ENCODE data around the gene LDLRAD3. TPM values are rescaled to one million over a fixed set of nuclear protein-coding genes. Genes with fewer than 3 reads are reported as not detected.

LDLRAD3 gene
- polyA plus RNA-seq, 3 donors: 7.3 to 14.1 (median 10.4) TPM

GRCh38 chr11:36046932-36047331, 103.1 kb downstream of the LDLRAD3 start:
- intact Hi-C loops (cut with micrococcal nuclease): no loop called here

GRCh38 chr11:36047344-36047743, 103.5 kb downstream of the LDLRAD3 start:
- peaks cover 0 to 4% (median 1%) of the 10 kb centered on the region in 3 donors for H3K27me3 Mint-ChIP-seq (ENCODE audit: low read depth in 3 of 3)
- Histone ChIP-seq H3K4me2 (replicated peaks; ENCODE audit: extremely low read depth, low read length, poor library complexity, severe bottlenecking) (no peak overlapping the region), H4K20me1 (ENCODE audit: insufficient read depth, low read length) (peaks cover 1% of the 10 kb centered on the region), H3K27ac (ENCODE audit: low read depth in 1 of 2, low read length in 2 of 2) (no peak overlapping the region), H3K9me3 (replicated peaks in 1 of 2; ENCODE audit: control insufficient read depth in 1 of 2, insufficient read depth in 1 of 2, low read length in 2 of 2) (no peaks in the 10 kb centered on the region), H3K27me3 (ENCODE audit: control insufficient read depth in 2 of 2, insufficient read depth in 2 of 2, low read length in 2 of 2) (no peaks in the 10 kb centered on the region), H3K9ac (ENCODE audit: insufficient read depth, low read length, poor library complexity, severe bottlenecking) (no peak overlapping the region), H3K4me1 (ENCODE audit: control insufficient read depth in 1 of 2, insufficient read depth in 2 of 2, low read length in 2 of 2) (no peaks in the 10 kb centered on the region), H3K4me3 (replicated peaks in 1 of 3; ENCODE audit: low read depth in 2 of 3, low read length in 3 of 3) (no peak overlapping the region), H3K36me3 (replicated peaks in 1 of 2; ENCODE audit: control insufficient read depth in 1 of 2, insufficient read depth in 2 of 2, low read length in 2 of 2) (no peaks in the 10 kb centered on the region), H3K79me2 (ENCODE audit: insufficient read depth, low read length) (no peaks in the 10 kb centered on the region), H2AFZ (ENCODE audit: insufficient read depth, low read depth, low read length, poor library complexity, severe bottlenecking) (no peak overlapping the region)
- no peak for DNase-seq
- no peak overlapping the region for H3K27ac Mint-ChIP-seq
- no peak overlapping the region for H3K4me3 Mint-ChIP-seq
- intact Hi-C loops (cut with micrococcal nuclease): no loop called here
- H3K9me3 Mint-ChIP-seq: peaks cover 0 to 5% (median 1%) of the 10 kb centered on the region in 7 donors
- no peaks in the 10 kb centered on the region for H3K4me1 Mint-ChIP-seq
- WGBS (ENCODE audit: insufficient coverage): 83% methylated on average over 1 of the region's 2 CpGs
- no peak for TF ChIP-seq CTCF (IDR thresholded peaks at IDR 0.05)
- peaks cover 6 to 13% of the 10 kb centered on the region in 2 donors for H3K36me3 Mint-ChIP-seq

More at GRCh38 chr11:36046932-36047331, 103.1 kb downstream of the LDLRAD3 start:
- Histone ChIP-seq H3K9ac (ENCODE audit: insufficient read depth, low read length, poor library complexity, severe bottlenecking) (no peak overlapping the region), H3K27me3 (ENCODE audit: control insufficient read depth in 2 of 2, insufficient read depth in 2 of 2, low read length in 2 of 2) (no peaks in the 10 kb centered on the region), H3K9me3 (replicated peaks in 1 of 2; ENCODE audit: control insufficient read depth in 1 of 2, insufficient read depth in 1 of 2, low read length in 2 of 2) (no peaks in the 10 kb centered on the region), H3K4me3 (replicated peaks in 1 of 3; ENCODE audit: low read depth in 2 of 3, low read length in 3 of 3) (no peak overlapping the region), H2AFZ (ENCODE audit: insufficient read depth, low read depth, low read length, poor library complexity, severe bottlenecking) (no peak overlapping the region), H3K79me2 (ENCODE audit: insufficient read depth, low read length) (no peaks in the 10 kb centered on the region), H3K4me2 (replicated peaks; ENCODE audit: extremely low read depth, low read length, poor library complexity, severe bottlenecking) (no peak overlapping the region), H4K20me1 (ENCODE audit: insufficient read depth, low read length) (peaks cover 5% of the 10 kb centered on the region), H3K27ac (ENCODE audit: low read depth in 1 of 2, low read length in 2 of 2) (no peak overlapping the region), H3K4me1 (ENCODE audit: control insufficient read depth in 1 of 2, insufficient read depth in 2 of 2, low read length in 2 of 2) (no peaks in the 10 kb centered on the region), H3K36me3 (replicated peaks in 1 of 2; ENCODE audit: control insufficient read depth in 1 of 2, insufficient read depth in 2 of 2, low read length in 2 of 2) (no peaks in the 10 kb centered on the region)
- Mint-ChIP-seq H3K4me1 (peaks cover under 1% of the 10 kb centered on the region), H3K27me3 (ENCODE audit: low read depth in 3 of 3) (peaks cover 0 to 4% (median 1%) of the 10 kb centered on the region in 3 donors), H3K27ac (no peak overlapping the region), H3K9me3 (peaks cover 0 to 5% (median 1%) of the 10 kb centered on the region in 7 donors), H3K4me3 (no peak overlapping the region), H3K36me3 (peaks cover 6 to 14% of the 10 kb centered on the region in 2 donors)
- no CpG with 5 or more reads among the region's 1 CpG for WGBS (ENCODE audit: insufficient coverage)
- TF ChIP-seq CTCF (IDR thresholded peaks at IDR 0.05): no peak
- DNase-seq: no peak
